ENCODE results near the gene SH3GL1. TPM values are rescaled to one million over a fixed set of nuclear protein-coding genes. Genes with fewer than 3 reads are reported as not detected.

The SH3GL1 gene
- total RNA-seq, 1 donor from 2014 or later, result 115 TPM

GRCh38 chr19:4375164-4376027, 25.0 kb downstream of the SH3GL1 start:
- H3K4me1 Mint-ChIP-seq (ENCODE audit: unreplicated experiment), result peaks cover 87% of the 10 kb centered on the region
- H3K9me3 Mint-ChIP-seq (ENCODE audit: unreplicated experiment), result no peaks in the 10 kb centered on the region
- no peak for DNase-seq (ENCODE audit: extremely low spot score, unreplicated experiment)
- TF ChIP-seq, protein P1, sequence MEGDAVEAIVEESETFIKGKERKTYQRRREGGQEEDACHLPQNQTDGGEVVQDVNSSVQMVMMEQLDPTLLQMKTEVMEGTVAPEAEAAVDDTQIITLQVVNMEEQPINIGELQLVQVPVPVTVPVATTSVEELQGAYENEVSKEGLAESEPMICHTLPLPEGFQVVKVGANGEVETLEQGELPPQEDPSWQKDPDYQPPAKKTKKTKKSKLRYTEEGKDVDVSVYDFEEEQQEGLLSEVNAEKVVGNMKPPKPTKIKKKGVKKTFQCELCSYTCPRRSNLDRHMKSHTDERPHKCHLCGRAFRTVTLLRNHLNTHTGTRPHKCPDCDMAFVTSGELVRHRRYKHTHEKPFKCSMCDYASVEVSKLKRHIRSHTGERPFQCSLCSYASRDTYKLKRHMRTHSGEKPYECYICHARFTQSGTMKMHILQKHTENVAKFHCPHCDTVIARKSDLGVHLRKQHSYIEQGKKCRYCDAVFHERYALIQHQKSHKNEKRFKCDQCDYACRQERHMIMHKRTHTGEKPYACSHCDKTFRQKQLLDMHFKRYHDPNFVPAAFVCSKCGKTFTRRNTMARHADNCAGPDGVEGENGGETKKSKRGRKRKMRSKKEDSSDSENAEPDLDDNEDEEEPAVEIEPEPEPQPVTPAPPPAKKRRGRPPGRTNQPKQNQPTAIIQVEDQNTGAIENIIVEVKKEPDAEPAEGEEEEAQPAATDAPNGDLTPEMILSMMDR (IDR thresholded peaks at IDR 0.05), result peak; percentile 43
- H3K27ac Mint-ChIP-seq (ENCODE audit: unreplicated experiment), result peak overlapping the region; percentile 77
- H3K27me3 Mint-ChIP-seq (ENCODE audit: unreplicated experiment), result no peaks in the 10 kb centered on the region
- no peaks in the 10 kb centered on the region for H3K36me3 Mint-ChIP-seq (ENCODE audit: unreplicated experiment)
- H3K4me3 Mint-ChIP-seq (ENCODE audit: unreplicated experiment), result peak overlapping the region; percentile 5

- TF ChIP-seq, protein P1 (IDR thresholded peaks at IDR 0.05), result no peak
- no peak for DNase-seq (ENCODE audit: extremely low spot score, unreplicated experiment)
- peaks cover 87% of the 10 kb centered on the region for H3K4me1 Mint-ChIP-seq (ENCODE audit: unreplicated experiment)
- peak overlapping the region; percentile 28 for H3K4me3 Mint-ChIP-seq (ENCODE audit: unreplicated experiment)
- H3K27ac Mint-ChIP-seq (ENCODE audit: unreplicated experiment), result peak overlapping the region; percentile 90
- no peaks in the 10 kb centered on the region for H3K27me3 Mint-ChIP-seq (ENCODE audit: unreplicated experiment)
- no peaks in the 10 kb centered on the region for H3K36me3 Mint-ChIP-seq (ENCODE audit: unreplicated experiment)
- H3K9me3 Mint-ChIP-seq (ENCODE audit: unreplicated experiment), result no peaks in the 10 kb centered on the region
Observed at GRCh38 chr19:4374498-4375163, 25.7 kb downstream of the SH3GL1 start.

DNA sequence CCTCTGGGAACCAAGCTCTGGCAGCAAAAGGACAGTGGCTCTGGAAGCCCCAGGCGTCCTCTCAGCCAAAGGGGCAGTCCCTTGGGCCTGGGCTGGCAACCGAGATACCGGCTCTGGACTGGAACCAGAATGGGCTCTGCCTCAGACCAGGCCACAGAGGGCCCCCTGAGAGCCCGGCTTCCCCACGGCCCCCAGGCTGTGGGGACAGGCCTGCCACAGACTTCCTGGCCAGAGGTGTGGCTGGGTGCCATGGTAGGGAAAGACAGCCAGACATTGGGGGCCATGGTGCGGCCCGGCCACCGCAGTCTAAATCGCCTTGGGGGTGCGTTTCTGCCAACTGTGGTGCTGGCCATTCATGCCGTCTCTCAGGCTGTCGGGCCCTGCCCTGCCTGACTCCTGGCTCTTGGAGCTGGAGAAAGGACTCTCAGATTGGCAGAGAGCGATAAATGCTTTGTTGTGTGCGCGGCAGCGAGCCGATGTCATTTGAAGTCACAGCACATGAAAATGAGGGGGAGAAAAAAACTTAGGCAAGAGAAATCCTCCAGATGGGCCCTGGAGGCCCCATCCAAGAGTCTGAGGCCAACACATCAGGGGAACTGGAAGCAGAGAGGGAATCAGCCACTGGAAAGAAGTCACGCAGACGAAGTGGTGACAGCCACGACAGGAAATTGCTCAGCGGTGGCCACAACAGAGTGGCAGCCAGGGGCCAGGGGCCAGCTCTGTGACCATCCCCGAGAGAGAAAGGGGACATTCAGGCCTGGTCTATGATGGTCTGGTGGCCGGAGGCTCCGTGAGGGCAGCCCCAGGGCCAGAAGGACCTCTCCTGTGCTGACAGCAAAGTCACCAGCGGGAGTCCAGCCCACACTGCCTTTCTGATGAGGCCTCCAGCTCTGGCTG, 26.5 kb downstream of the SH3GL1 start:
- Mint-ChIP-seq H3K4me3 (ENCODE audit: unreplicated experiment) (peak overlapping the region; percentile 28), H3K27me3 (ENCODE audit: unreplicated experiment) (no peaks in the 10 kb centered on the region), H3K4me1 (ENCODE audit: unreplicated experiment) (peaks cover 84% of the 10 kb centered on the region), H3K27ac (ENCODE audit: unreplicated experiment) (peak overlapping the region; percentile 90), H3K9me3 (ENCODE audit: unreplicated experiment) (no peaks in the 10 kb centered on the region), H3K36me3 (ENCODE audit: unreplicated experiment) (no peaks in the 10 kb centered on the region)
- TF ChIP-seq, protein P1 (IDR thresholded peaks at IDR 0.05), result no peak
- DNase-seq (ENCODE audit: extremely low spot score, unreplicated experiment), result no peak

DNA sequence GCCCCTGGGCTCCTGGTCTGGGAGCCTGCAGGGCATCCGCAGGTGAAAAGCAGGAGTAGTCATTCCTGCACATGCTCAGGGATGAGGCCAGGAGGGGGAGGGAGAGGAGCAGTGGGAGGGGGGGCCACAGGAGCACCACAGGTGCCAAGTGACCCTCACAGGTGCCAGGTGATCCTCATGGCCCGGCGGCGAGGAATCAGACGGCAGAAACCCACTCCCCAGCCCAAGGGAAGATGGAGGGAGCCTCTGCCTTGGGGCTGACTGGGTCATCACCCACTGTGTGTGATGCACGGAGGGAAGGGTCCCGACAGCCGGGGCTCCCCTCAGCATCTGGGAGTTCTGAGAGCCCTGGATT, 27.4 kb downstream of the SH3GL1 start:
- H3K4me1 Mint-ChIP-seq (ENCODE audit: unreplicated experiment), result peaks cover 89% of the 10 kb centered on the region
- H3K27ac Mint-ChIP-seq (ENCODE audit: unreplicated experiment), result peak overlapping the region; percentile 90
- no peak for DNase-seq (ENCODE audit: extremely low spot score, unreplicated experiment)
- no peaks in the 10 kb centered on the region for H3K36me3 Mint-ChIP-seq (ENCODE audit: unreplicated experiment)
- no peak overlapping the region for H3K4me3 Mint-ChIP-seq (ENCODE audit: unreplicated experiment)
- H3K9me3 Mint-ChIP-seq (ENCODE audit: unreplicated experiment), result no peaks in the 10 kb centered on the region
- H3K27me3 Mint-ChIP-seq (ENCODE audit: unreplicated experiment), result no peaks in the 10 kb centered on the region
- TF ChIP-seq, protein P1 (IDR thresholded peaks at IDR 0.05), result no peak
